Measurements from ENCODE around the gene B4GALNT4.
"Not testable (repeated sequence)": the region's sequence is repeated elsewhere in the genome, so short reads cannot be mapped to it uniquely, and the experiment has no call there.

B4GALNT4 gene

DNA sequence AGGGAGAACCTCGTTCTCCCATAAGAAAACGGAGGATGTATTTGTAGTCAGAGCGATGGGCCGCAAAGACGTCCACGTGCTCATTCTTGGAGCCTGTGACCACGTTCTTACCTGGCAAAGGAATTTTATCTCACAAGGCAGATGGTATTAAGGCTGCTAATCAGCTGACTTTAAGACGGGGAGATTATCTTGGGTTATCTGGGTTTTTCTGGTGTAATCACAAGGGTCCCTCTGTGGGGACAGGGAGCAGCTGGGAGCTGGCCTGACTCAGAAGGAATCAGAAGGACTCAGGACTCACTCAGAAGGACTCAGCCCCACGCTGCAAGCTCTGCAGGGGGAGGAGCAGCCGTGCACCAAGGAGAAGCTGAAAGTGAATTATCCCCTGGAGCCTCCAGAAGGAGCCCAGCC lies 53.0 kb downstream of the B4GALNT4 start:
- DNase-seq (ENCODE audit: low read depth) = no peak

GRCh38 chr11:424232-424631 lies 54.9 kb downstream of the B4GALNT4 start:
- no peak for DNase-seq (ENCODE audit: low read depth)

GRCh38 chr11:424766-425165 lies 55.5 kb downstream of the B4GALNT4 start:
- not testable (repeated sequence) for DNase-seq (ENCODE audit: low read depth)

GRCh38 chr11:425301-425700 lies 56.0 kb downstream of the B4GALNT4 start:
- no peak for DNase-seq (ENCODE audit: low read depth)

DNA sequence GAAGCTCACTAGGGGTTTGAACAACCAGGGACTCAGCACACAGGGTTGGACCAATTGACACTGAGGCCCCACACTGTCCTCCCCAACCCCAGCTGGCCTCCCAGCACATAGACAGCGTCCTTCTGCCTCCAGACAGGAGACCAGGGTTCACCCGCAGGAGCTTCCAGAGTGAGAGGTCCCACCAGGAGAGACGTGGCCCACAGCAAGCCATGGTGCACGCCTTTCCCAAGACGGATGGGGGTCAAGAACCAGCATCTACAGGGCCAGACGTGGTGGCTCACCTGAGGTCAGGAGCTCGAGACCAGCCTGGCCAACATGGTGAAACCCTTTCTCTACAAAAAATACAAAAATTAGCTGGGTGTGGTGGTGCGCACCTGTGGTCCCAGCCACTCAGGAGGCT lies 57.6 kb downstream of the B4GALNT4 start:
- no peak for DNase-seq (ENCODE audit: low read depth)

- DNase-seq (ENCODE audit: low read depth) = no peak
These were observed 59.0 kb downstream of the B4GALNT4 start for GRCh38 chr11:428295-428694.

- no peak for DNase-seq (ENCODE audit: low read depth)
These were observed 60.1 kb downstream of the B4GALNT4 start for GRCh38 chr11:429391-429790.

DNA sequence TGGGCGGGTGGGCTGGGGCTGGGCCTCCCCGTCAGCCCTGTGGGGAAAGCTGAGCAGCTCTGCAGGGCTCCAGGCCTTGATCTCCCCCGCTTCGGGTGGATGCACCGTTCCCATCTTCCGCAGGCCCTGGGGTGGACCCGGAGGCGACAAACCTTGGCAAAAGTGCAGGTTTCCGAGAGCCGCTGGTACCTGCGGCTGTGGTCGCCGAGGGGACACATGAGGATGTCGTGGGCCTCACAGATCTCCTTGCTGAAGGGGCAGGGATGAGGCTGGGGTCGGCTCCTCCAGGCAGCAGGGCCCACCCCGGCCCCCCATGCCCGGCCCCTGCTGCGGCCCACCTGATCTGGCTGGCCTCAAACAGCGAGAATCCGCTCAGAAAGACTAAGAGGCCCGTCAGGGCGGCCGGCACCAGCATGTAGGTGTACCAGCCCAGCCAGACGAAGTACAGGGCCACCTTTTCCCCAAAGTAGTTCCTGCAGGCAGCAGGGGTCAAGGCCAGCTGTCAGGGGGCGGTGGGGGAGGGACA lies 60.7 kb downstream of the B4GALNT4 start:
- no peak for DNase-seq (ENCODE audit: low read depth)
